GM06990 (cell line): ENCODE measurements around the gene FBXW12.

Source experiments
- DNase-seq: peaks from one replicate; pipeline ENCODE4 v3.0.0-alpha.2; 2011; ENCODE audit not compliant: insufficient read length; ENCODE audit errors: extremely low read depth
- H3K27me3 ChIP-seq: replicated peaks from 2 replicates; pipeline ENCODE4 v1.6.0; 2011; ENCODE audit warnings: low read length; ENCODE audit not compliant: control insufficient read depth, insufficient read depth
- H3K36me3 ChIP-seq: 2 replicates; pipeline ENCODE4 v1.5.1; 2011; ENCODE audit warnings: low read length; ENCODE audit not compliant: control insufficient read depth, insufficient read depth
- H3K4me3 ChIP-seq: replicated peaks from 2 replicates; pipeline ENCODE4 v1.5.1; 2011; ENCODE audit warnings: low read depth, mild to moderate bottlenecking, control low read depth, low read length
- TF ChIP-seq, protein P1 (sequence below): IDR thresholded peaks from 2 replicates; pipeline ENCODE4 v1.5.1; 2011; ENCODE audit warnings: low read length, control low read depth, mild to moderate bottlenecking, inconsistent platforms; ENCODE audit not compliant: insufficient read depth, poor library complexity, severe bottlenecking

Gene FBXW12

GRCh38 chr3:48410205-48411040, 38.4 kb downstream of the FBXW12 start:
- DNase-seq: no peak
- no peak overlapping the region for H3K4me3 ChIP-seq
- TF ChIP-seq, protein P1, sequence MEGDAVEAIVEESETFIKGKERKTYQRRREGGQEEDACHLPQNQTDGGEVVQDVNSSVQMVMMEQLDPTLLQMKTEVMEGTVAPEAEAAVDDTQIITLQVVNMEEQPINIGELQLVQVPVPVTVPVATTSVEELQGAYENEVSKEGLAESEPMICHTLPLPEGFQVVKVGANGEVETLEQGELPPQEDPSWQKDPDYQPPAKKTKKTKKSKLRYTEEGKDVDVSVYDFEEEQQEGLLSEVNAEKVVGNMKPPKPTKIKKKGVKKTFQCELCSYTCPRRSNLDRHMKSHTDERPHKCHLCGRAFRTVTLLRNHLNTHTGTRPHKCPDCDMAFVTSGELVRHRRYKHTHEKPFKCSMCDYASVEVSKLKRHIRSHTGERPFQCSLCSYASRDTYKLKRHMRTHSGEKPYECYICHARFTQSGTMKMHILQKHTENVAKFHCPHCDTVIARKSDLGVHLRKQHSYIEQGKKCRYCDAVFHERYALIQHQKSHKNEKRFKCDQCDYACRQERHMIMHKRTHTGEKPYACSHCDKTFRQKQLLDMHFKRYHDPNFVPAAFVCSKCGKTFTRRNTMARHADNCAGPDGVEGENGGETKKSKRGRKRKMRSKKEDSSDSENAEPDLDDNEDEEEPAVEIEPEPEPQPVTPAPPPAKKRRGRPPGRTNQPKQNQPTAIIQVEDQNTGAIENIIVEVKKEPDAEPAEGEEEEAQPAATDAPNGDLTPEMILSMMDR: no peak
- no peaks in the 10 kb centered on the region; the same call in 1 of the 2 replicates for H3K36me3 ChIP-seq
- no peaks in the 10 kb centered on the region for H3K27me3 ChIP-seq

DNA sequence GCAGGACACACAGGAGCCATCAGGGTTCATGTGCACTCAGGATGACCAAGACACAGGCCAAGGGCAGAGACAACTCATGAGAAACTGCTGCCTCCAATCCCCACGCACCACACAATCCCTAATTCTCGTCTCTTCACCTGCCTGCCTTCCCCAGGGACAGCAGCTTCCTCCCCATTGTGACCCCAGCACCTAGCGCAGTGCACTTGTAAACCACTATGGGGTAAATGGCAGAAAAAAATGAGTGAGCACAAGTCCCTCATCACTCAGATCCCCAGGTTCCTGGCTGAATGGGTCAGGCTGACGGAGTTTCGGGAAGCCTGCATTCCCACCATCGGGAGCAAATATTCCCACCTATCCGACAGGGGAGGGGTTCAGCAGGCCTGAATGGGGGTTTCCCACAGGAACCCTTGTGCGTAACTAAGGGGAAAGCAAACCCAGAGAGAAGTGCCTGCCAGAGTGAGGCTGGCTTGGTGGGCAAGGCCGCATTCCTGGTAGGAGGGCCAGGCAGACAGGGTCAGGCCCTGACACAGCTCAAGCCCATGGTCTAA, 39.1 kb downstream of the FBXW12 start:
- no peak overlapping the region for H3K4me3 ChIP-seq
- TF ChIP-seq, protein P1: no peak
- H3K36me3 ChIP-seq: no peaks in the 10 kb centered on the region; the same call in 1 of the 2 replicates
- no peaks in the 10 kb centered on the region for H3K27me3 ChIP-seq
- no peak for DNase-seq

- no peak for DNase-seq
- TF ChIP-seq, protein P1: no peak
- Histone ChIP-seq H3K4me3 (no peak overlapping the region), H3K27me3 (no peaks in the 10 kb centered on the region), H3K36me3 (no peaks in the 10 kb centered on the region; the same call in 1 of the 2 replicates)
Measured at GRCh38 chr3:48411606-48412374, 39.8 kb downstream of the FBXW12 start.

DNA sequence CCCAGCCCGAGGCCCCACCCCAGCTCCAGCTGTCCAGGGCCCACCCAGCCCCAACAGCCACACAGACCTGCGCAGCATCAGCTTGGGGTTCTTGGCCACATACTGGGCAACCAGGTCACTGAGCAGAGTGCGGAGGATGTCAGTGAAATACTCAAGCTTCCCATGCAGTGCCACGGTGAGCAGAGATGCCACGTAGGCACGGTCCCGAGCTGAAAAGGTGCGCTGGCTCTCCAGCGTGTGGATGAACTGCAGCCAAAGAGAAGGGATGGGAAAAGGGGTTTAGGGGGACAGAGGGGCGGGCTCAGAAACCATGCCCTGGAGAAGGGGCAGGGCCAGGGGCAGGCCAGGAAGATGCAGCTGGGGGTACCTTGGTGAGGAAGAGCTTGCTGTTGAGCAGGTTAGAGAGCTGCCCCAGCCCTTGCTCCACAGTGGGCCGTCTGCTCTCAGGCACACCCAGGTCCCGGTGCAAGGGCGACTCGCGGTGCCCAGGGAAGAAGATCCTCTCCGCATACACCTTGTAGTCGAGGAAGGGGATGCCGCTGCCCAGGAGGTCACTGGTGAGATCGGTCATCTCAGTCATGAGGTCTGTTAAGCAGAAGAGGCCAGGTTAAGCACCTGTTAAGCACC, 40.5 kb downstream of the FBXW12 start:
- no peak for DNase-seq
- H3K27me3 ChIP-seq: no peaks in the 10 kb centered on the region
- H3K36me3 ChIP-seq: no peaks in the 10 kb centered on the region; the same call in 1 of the 2 replicates
- TF ChIP-seq, protein P1: no peak
- no peak overlapping the region for H3K4me3 ChIP-seq

DNA sequence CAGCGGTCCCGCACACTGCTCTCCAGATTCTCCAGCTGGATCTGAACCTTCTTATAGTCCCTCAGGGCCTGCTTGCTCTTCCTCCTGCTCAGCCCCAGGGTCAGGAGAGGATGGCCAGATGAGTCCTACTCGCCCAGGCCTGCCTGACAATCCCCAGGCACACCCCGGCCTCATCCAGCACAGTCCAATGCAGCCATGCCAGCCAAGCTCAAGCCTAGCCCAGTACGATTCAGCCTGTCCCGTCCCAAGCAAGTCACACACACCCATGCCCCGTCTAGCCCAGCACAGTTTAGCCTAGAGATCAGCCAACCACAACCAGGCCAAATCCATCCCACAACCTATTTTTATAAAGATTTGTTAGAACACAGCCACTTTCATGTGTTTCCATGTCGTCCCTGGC, 41.1 kb downstream of the FBXW12 start:
- Histone ChIP-seq H3K36me3 (no peaks in the 10 kb centered on the region; the same call in 1 of the 2 replicates), H3K4me3 (no peak overlapping the region), H3K27me3 (no peaks in the 10 kb centered on the region)
- DNase-seq: no peak
- TF ChIP-seq, protein P1: no peak
